Central memory CD8-positive, alpha-beta T cell (primary cell): Measurements from ENCODE around the gene NUP42.

Source experiments
- ATAC-seq: fragments of 150-1000 bp; cut with Tn5 transposase; replicated peaks from 2 replicates; pipeline ENCODE4 v1.10.0; 2022; ENCODE audit warnings: mild to moderate bottlenecking, moderate FRiP score, moderate number of reproducible peaks; ENCODE audit not compliant: poor library complexity, severe bottlenecking; ENCODE audit errors: extremely low read depth
- DNase-seq, 2 donors: peaks; one replicate each; pipeline ENCODE4 v3.0.0; 2021; ENCODE audit warnings: low spot score in 2 of 2
- H3K27ac Mint-ChIP-seq: one replicate; pipeline ENCODE4 v1.8.0; 2022; ENCODE audit warnings: low read depth, mild to moderate bottlenecking, moderate library complexity, mixed read lengths
- H3K27me3 Mint-ChIP-seq: one replicate; pipeline ENCODE4 v1.8.0; 2022; ENCODE audit warnings: mixed read lengths
- H3K36me3 Mint-ChIP-seq: one replicate; pipeline ENCODE4 v1.8.0; 2022; ENCODE audit warnings: mild to moderate bottlenecking, moderate library complexity, mixed read lengths; ENCODE audit not compliant: insufficient read depth
- H3K4me1 Mint-ChIP-seq: one replicate; pipeline ENCODE4 v1.8.0; 2022; ENCODE audit warnings: mixed read lengths
- H3K4me3 Mint-ChIP-seq: one replicate; pipeline ENCODE4 v1.8.0; 2022; ENCODE audit warnings: mild to moderate bottlenecking, moderate library complexity, mixed read lengths
- H3K9me3 Mint-ChIP-seq: one replicate; pipeline ENCODE4 v1.8.0; 2022; ENCODE audit warnings: mixed read lengths

Gene NUP42

DNA sequence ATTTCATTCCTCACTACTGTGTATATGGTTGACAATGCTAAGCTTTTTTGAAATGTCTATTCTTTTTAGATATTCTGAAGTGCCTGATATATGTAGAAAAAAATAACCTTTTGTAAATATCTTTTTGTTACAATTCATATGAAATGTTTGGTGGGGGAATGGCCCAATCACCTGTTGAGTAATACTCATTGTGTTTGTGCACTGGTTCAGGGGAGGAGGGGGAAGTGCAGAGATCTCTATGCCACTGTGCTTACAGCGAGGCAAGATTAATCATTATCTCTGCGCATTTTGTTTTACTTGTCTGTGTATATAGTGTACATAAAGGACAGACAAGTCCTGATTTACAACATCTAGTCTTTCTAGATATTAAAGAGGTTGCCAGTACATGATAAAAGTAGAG is 25.2 kb downstream of the NUP42 start:
- no peaks in the 10 kb centered on the region for H3K4me1 Mint-ChIP-seq
- H3K9me3 Mint-ChIP-seq = no peaks in the 10 kb centered on the region
- no peak for DNase-seq
- ATAC-seq = no peak
- H3K27ac Mint-ChIP-seq = no peak overlapping the region
- H3K27me3 Mint-ChIP-seq = peaks cover 11% of the 10 kb centered on the region
- H3K36me3 Mint-ChIP-seq = peaks cover 3% of the 10 kb centered on the region
- no peak overlapping the region for H3K4me3 Mint-ChIP-seq

DNA sequence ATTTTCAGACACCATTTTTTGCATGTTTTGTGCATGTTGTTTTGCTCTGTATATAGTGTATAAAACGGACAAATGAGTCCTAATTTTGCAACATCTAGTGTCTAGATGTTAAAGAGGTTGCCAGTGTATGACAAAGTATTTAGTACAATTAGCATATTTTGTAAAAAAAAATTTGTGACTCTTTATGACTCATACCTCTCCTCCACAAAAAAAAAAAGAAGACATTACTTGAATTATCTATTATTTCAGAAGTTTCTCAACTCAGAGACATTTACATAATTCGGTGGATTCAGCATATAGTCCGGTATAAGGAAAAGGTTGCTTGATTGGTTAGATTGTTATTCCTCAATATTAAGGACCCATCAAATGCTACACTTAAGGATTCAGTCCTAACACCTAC is 26.0 kb downstream of the NUP42 start:
- Mint-ChIP-seq H3K27me3 (peaks cover 11% of the 10 kb centered on the region), H3K4me1 (no peaks in the 10 kb centered on the region), H3K4me3 (no peak overlapping the region), H3K9me3 (no peaks in the 10 kb centered on the region), H3K27ac (no peak overlapping the region), H3K36me3 (no peaks in the 10 kb centered on the region)
- DNase-seq (no peak), ATAC-seq (no peak)

- H3K4me1 Mint-ChIP-seq = no peaks in the 10 kb centered on the region
- H3K27me3 Mint-ChIP-seq = peaks cover 11% of the 10 kb centered on the region
- ATAC-seq (no peak), DNase-seq (no peak)
- H3K4me3 Mint-ChIP-seq = no peak overlapping the region
- no peaks in the 10 kb centered on the region for H3K36me3 Mint-ChIP-seq
- H3K9me3 Mint-ChIP-seq = no peaks in the 10 kb centered on the region
- H3K27ac Mint-ChIP-seq = no peak overlapping the region
These were observed 26.5 kb downstream of the NUP42 start for GRCh38 chr7:23208316-23208715.

GRCh38 chr7:23210506-23210905 is 28.7 kb downstream of the NUP42 start:
- Mint-ChIP-seq H3K27ac (no peak overlapping the region), H3K4me1 (no peaks in the 10 kb centered on the region), H3K27me3 (peaks cover 23% of the 10 kb centered on the region), H3K9me3 (no peaks in the 10 kb centered on the region), H3K4me3 (no peak overlapping the region), H3K36me3 (no peaks in the 10 kb centered on the region)
- ATAC-seq (no peak), DNase-seq (no peak)

DNA sequence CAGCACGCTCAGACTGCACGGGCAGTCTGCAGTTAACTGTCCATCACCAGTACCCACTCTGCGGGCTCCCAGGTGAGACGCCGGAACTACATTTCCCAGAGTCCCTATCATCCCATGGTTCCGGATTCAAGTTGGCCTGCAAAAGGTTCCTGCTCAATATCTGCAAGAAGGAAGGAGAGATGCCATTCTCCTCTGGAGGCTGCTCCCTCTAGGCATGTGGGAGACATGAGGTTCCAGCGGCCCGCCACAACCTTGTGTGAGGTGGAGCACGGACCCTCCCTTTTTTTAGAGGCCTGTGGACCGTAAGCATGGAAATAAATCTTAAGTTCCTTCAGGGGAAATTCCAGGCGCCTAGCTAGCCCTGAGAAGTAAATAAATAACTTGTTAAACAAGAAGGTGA is 29.7 kb downstream of the NUP42 start:
- Mint-ChIP-seq H3K9me3 (no peaks in the 10 kb centered on the region), H3K4me3 (no peak overlapping the region), H3K27me3 (peaks cover 33% of the 10 kb centered on the region), H3K4me1 (no peaks in the 10 kb centered on the region), H3K27ac (no peak overlapping the region), H3K36me3 (no peaks in the 10 kb centered on the region)
- no peak for DNase-seq
- no peak for ATAC-seq

GRCh38 chr7:23212395-23212794 is 30.5 kb downstream of the NUP42 start:
- Mint-ChIP-seq H3K36me3 (no peaks in the 10 kb centered on the region), H3K4me1 (no peaks in the 10 kb centered on the region), H3K27me3 (peaks cover 33% of the 10 kb centered on the region), H3K9me3 (no peaks in the 10 kb centered on the region), H3K27ac (no peak overlapping the region), H3K4me3 (no peak overlapping the region)
- no peak for DNase-seq
- ATAC-seq = no peak

DNA sequence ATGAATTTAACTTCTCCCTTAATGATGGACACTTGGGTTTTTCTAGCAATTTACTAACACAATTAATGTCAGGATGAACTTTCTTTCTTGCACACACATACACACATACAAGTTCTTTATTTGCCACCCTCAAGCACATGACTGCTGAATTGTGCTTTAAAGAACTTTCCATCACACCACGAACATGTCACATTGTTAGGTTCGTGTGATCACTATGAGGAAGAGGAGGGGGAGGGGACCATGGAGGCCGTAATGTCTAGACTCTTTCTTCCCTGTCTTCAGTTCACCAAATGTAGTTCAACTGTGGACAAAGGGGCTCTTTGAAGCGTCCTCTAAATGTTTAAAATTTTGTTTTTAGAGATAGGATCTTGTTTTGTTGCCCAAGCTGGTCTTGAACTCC is 31.0 kb downstream of the NUP42 start:
- Mint-ChIP-seq H3K4me3 (no peak overlapping the region), H3K27ac (no peak overlapping the region), H3K27me3 (peaks cover 33% of the 10 kb centered on the region), H3K4me1 (no peaks in the 10 kb centered on the region), H3K36me3 (no peaks in the 10 kb centered on the region), H3K9me3 (no peaks in the 10 kb centered on the region)
- ATAC-seq (no peak), DNase-seq (no peak)

GRCh38 chr7:23213755-23214154 is 31.9 kb downstream of the NUP42 start:
- no peak overlapping the region for H3K4me3 Mint-ChIP-seq

GRCh38 chr7:23214423-23214822 is 32.6 kb downstream of the NUP42 start:
- Mint-ChIP-seq H3K4me1 (no peaks in the 10 kb centered on the region), H3K36me3 (no peaks in the 10 kb centered on the region), H3K9me3 (no peaks in the 10 kb centered on the region), H3K27ac (no peak overlapping the region), H3K4me3 (no peak overlapping the region), H3K27me3 (peaks cover 47% of the 10 kb centered on the region)
- DNase-seq = no peak
- no peak for ATAC-seq

More at GRCh38 chr7:23213755-23214154, 31.9 kb downstream of the NUP42 start:
- peaks cover 40% of the 10 kb centered on the region for H3K27me3 Mint-ChIP-seq
- no peaks in the 10 kb centered on the region for H3K4me1 Mint-ChIP-seq
- no peaks in the 10 kb centered on the region for H3K9me3 Mint-ChIP-seq
- DNase-seq (no peak), ATAC-seq (no peak)
- no peak overlapping the region for H3K27ac Mint-ChIP-seq
- no peaks in the 10 kb centered on the region for H3K36me3 Mint-ChIP-seq

DNA sequence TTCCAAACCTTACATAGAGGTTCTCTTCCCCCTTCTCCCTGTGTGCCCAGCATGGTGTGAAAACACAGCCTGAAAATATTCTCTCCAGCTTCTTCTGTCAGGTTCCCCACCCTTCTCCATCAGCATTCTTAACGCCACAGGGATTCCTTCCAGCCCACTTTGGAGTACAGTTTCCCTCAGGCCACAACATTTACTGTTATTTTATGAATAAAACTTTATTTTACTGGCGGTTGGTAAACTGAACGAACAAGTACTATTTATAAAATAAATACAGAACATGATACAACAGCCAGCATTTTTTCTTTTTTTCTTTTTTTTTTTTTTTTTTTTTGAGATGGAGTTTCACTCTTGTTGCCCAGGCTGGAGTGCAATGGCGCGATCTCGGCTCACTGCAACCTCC is 33.1 kb downstream of the NUP42 start:
- Mint-ChIP-seq H3K4me3 (no peak overlapping the region), H3K27ac (no peak overlapping the region), H3K27me3 (peaks cover 47% of the 10 kb centered on the region), H3K36me3 (no peaks in the 10 kb centered on the region), H3K4me1 (no peaks in the 10 kb centered on the region), H3K9me3 (no peaks in the 10 kb centered on the region)
- ATAC-seq (no peak), DNase-seq (no peak)

DNA sequence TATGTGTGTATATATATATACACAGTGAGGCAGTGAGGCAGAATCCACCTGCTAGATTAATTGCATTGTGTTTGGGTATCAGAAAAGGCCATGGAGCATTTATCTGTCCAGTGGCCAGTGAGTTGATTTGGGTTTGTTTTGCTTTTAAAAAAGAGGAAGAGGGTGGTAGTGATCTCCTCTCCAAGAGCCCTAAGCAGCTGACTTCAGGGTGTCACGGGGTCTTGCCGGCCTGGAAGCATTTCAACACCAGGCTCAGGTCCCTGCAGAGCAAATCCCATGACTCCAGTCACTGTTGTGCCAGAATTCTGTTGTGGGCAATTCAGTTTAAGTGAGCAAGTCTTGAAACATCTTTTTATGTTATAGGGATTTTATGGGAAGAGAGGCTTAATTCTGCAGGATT is 34.2 kb downstream of the NUP42 start:
- Mint-ChIP-seq H3K9me3 (no peaks in the 10 kb centered on the region), H3K36me3 (no peaks in the 10 kb centered on the region), H3K4me1 (no peaks in the 10 kb centered on the region), H3K27ac (no peak overlapping the region), H3K4me3 (no peak overlapping the region), H3K27me3 (peaks cover 50% of the 10 kb centered on the region)
- ATAC-seq = no peak
- DNase-seq = no peak

DNA sequence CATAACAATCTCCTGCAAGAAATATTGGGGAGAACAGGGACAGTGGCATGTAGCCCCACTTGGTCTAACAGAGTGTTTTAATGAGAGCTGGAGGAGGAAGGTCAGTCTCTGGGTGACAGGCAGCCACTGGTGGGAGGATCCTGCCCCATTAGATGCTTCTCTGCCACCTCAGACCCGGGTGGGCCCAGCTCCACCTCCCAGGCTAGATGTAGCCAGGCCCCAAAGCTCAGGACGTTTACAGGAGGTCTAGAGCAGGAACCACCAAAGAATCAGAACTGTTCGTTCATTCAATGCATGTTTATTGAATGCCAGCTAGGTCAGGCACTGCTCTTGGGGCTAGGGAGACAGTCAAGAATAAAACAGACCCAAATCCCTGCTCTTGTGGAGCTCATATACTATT is 36.3 kb downstream of the NUP42 start:
- Mint-ChIP-seq H3K27ac (no peak overlapping the region), H3K4me1 (no peaks in the 10 kb centered on the region), H3K4me3 (no peak overlapping the region), H3K36me3 (no peaks in the 10 kb centered on the region), H3K27me3 (peaks cover 57% of the 10 kb centered on the region), H3K9me3 (no peaks in the 10 kb centered on the region)
- DNase-seq = no peak
- ATAC-seq = no peak

DNA sequence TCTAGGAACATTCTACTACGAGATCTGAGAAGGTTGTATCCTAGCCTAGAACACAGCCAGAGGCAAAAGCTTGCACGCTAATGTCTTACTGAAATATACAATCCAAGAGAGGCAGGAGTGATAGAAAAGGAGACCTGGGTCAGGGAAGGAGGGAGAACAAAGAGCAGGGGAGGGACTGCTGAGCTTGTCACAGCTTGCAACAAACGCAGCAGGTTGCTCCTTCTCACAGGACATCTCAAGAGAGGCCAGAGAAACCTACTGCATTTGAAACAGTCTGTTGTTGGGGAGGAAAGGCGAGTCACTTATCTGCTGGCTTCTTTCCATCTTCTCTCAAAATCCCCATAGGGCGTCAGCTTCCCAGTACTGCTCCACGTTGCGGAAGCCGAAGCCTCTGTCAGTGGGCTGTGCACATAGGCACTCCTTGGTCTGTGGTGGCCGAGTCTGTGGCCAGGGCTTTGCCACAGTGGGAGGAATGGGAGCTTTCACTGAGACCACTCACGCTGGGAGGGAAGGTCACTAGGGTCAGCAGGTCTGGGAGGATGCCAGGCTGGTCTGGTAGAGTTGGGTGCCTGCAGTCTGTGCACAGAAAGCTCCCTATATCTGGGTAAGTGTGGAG is 39.0 kb downstream of the NUP42 start:
- Mint-ChIP-seq H3K4me1 (no peaks in the 10 kb centered on the region), H3K9me3 (no peaks in the 10 kb centered on the region), H3K27ac (no peak overlapping the region), H3K4me3 (no peak overlapping the region), H3K36me3 (no peaks in the 10 kb centered on the region), H3K27me3 (peaks cover 54% of the 10 kb centered on the region)
- DNase-seq = no peak
- ATAC-seq = no peak
